HT-29 (cell line): ENCODE data around the gene B4GALT5. TPM values are rescaled to one million over a fixed set of nuclear protein-coding genes. Genes with fewer than 3 reads are reported as not detected.
"Not testable (repeated sequence)": the region's sequence is repeated elsewhere in the genome, so short reads cannot be mapped to it uniquely, and the experiment has no call there.

Source experiments
- DNase-seq: peaks from one replicate; pipeline ENCODE4 v3.0.0-alpha.2; 2015; ENCODE audit warnings: low spot score
- total RNA-seq: library from RNA; depleted of rRNA; stranded (reverse); fragments of >200 nt; shearing (Covaris generic); gene quantifications from 2 replicates; pipeline ENCODE4 v1.2.3, GENCODE V29; 2014; rRNA removed

Gene B4GALT5
- total RNA-seq = 24.1 and 24.5 TPM in 2 replicates

DNA sequence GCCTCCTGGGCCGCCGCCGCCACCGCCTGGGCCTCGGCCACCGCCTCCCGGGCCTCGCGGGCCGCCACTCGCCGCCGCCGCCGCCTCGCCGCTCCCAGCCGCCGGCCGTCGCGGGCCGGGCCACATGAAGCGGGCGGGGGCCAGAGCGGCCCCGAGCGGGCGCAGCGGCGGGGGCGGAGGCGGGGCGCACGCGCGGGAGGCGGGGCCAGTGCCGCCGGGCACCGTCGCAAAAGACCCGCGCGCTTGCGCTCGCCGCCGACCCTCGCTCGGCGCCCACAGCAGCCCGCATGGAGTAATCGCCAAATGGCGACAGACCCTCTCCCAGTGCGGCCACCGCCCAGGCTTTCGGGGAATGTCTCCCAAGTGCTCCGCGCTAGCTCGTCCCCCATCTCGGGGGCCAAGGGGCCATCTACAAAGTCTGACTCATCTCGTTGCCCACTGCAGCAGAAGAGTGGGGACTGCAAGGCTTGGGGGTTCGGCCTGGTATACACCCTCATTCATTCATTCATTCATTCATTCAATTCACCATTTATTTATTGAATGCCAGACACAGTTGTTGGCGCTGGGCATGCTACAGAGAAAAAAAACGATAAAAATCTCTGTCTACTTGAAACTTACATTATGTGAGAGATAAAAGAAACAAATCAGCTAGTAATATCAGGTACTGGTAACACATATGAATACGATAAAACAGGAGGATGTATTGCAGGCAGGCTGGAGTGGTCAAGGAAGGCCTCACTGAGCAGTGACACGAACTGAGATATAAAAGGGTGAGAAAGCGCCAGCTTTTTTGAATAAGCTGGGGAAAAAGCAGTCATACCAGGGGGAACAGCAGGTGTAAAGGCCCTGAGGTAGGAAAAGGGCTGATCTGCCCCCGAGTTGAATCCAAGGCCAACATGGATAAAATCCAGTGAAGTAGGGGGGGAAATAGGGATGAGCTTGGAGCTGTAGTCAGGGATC, at the start of gene B4GALT5:
TSS of gene B4GALT5 (minus strand) at position 126 of the 960 bp plus-strand sequence. CDS start 188 bp downstream, outside the sequence.
- DNase-seq = peak; percentile 77

DNA sequence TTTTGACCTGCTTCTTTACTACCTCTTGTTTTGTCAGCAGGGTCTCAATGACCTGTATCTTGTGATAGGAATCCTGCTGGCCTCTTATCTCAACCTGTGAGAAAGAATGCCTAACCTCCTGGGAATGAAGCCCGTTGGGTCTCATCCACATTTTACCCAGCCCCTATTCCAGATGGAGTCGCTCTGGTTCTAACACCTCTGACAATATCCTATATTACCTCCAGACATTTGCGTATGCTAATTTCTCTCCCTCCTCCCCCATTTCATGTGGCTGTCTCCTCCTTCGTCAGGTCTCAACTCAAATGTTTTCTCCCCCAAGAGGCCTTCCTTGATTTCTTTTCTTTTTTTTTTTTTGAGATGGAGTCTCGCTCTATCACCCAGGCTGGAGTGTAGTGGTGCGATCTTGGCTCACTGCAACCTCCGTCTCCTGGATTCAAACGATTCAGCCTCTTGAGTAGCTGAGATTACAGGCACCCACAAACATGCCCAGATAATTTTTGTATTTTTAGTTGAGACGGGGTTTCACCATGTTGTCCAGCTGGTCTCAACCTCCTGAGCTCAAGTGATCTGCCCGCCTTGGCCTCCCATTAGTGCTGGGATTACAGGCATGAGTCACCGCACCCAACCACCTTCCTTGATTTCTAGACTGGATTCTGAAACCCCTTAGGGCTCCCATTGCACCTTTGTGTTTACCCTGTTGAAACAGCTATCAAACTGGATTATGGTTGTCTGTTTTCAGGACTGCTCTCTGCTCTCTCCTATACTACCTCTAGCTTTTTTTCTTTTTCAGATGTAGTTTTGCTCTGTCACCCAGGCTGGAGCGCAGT, 49.5 kb upstream of the B4GALT5 start:
- no peak for DNase-seq

GRCh38 chr20:49761888-49762287, 48.2 kb upstream of the B4GALT5 start:
- not testable (repeated sequence) for DNase-seq

DNA sequence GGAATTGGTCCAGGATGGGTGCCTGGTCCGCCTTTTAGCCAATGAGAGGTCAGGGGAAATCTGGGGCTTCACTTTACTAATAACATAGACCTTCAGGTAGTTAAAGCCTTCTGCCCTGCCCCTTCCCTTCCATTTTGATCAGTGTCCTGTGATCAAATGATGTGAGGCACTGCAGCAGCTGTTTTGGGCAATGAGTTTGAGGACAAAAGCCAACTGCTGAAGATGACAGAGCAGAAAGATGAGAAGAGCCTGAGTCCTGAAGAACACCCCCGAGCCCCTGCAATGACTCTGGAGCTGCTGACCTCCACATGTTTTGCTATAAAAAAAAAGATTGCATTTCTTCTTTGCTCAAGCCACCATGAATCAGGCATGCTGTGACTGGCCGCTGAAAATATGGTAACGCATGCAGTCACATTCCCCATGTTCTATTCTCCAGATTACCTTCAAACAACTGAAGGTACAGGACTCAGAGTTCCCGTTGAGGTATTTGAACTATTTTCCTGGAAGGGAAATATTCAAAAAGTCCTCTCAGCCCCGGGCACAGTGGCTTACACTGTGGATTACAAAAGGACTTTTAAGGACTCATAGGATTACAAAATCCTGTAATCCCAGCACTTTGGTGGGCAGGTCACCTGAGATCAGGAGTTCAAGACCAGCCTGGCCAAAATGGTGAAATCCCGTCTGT, 45.7 kb upstream of the B4GALT5 start:
- no peak for DNase-seq

- DNase-seq = no peak
These were observed 45.1 kb upstream of the B4GALT5 start for GRCh38 chr20:49758781-49759180.

DNA sequence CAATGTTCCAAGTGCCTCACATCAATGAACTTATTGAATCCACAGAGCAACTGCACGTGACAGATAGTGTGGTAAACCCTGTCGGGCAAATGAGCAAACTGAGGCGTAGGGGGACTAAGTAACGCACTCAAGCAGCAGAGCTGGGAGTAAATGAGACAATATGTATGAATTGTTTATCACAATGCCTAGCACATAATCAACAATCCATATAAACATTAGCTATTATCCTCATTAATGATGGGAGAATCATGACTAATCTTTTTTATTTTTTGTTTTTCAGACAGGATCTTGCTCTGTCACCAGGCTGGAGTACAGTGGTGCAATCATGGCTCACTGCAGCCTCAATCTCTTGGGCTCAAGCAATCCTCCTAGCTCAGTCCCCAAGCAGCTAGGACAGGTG, 43.9 kb upstream of the B4GALT5 start:
- no peak for DNase-seq

- no peak for DNase-seq
These were observed 42.6 kb upstream of the B4GALT5 start for GRCh38 chr20:49756241-49756640.

DNA sequence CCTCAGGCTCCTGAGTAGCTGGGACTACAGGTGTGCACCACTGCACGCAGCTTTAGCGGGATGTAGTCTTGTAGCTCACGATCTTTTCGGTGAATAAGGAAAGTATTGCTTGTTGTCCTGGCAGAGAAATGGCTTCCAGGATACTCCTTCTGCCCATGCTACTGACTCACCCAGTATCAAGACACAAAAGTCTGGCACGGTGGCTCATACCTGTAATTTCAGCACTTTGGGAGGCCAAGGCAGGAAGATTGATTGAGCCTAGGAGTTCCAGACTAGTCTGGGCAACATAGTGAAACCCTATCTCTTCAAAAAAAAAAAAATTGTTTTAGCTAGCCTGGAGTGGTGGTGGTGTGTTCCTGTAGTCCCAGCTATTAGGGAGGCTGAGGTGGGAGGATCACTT, 40.9 kb upstream of the B4GALT5 start:
- DNase-seq = no peak

DNA sequence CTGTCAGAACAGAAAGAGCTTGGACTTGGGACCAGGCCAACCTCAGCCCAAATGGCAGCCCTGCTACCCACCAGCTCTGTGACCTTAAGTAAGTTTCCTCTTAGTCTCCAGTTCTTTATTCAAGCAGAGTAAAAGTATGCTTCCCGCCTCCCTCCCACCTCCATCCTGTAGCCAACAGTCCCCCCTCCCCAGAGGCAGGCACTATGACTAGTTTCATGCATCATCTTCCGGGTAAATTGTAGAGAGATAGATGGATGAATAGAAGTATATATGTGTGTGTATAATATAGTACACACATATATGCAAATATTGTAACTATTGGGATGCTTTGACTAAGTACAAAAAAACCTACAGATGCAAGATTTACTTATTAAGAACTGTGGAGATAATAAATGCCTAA, 39.5 kb upstream of the B4GALT5 start:
- no peak for DNase-seq

DNA sequence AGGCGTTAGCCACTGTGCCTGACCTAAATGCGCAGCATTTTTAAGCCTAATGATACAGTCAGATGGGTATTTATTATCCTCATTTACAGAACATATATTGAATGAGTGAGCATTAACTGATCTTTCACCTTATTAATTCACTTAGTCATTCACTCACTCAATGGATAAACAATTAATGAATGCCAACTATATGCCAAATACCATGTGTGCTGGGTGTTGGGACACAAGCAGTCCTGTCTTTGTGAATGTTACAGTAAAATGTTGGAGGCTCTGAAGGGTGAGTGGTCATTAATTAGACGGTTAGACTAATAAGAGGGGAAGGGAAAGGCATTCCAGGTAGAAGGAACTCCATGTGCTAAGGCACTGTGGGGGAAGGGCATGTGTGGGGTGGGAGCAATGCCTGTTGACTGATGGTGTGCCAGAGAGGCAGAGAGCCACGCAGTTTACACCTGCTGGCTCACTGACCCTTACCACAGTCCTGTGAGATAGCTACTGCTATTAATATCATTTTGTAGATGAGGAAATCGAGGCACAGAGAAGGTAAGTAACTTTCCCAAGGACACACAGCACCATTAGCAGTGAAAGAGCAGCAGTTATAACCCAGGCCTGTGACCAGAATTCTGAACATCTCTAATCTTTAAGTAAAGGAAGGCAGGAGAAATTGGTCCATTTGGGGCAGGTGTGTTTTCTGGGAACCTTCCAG, 38.7 kb upstream of the B4GALT5 start:
- DNase-seq = no peak

DNA sequence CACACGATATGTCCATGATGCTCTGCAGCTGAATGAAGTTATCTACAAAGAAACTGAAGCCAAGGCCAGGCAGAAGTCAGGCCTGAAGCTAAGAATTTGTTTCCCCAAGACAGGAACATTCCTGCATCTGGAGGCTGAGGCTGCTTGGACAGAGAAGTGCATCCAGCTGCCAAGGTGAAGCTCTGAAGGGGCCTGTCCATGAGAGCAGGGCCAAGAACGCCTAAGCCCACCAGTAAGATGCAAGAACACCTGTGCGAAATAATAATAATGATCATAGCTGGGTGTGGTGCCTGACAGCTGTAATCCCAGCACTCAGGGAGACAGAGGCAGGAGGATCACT, 37.7 kb upstream of the B4GALT5 start:
- no peak for DNase-seq

DNA sequence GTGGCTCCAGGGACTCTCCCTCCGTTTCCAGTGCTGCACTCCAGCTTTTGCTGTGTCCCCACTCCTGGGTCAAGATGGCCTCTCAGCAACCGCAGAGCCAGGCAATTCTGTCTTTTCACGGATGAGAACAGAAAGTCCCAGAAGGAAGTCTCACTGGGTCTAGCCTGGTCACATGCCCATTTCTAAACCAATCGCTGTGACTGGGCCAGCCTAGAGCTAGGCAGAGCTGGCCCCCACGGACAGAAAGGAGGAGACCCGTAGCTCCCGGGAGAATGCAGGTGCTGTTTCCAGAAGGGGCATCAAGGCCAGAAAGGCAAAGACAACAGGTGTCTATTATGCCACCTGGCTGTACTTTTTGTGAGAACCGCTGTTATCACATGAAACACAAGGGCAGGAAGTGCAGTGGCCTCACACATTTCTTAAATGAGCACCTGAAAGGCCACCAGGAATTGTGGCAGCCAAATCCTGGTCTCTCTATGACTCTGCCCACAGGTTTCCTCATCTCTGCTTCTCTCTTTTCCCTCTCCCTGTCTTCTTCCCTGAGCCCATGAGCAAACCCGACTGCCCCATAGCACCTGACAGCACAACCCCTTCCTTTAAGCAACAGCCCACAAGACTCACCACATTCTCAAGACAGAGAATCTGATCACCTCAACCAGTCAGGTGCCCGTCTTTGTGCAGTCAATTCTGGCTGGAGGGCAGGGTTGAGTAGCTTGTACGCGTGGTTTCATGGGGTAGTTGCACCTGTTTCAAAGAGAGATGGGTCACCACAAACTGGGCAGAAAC, 37.1 kb upstream of the B4GALT5 start:
- DNase-seq = no peak

GRCh38 chr20:49749625-49750024, 35.9 kb upstream of the B4GALT5 start:
- DNase-seq = no peak

DNA sequence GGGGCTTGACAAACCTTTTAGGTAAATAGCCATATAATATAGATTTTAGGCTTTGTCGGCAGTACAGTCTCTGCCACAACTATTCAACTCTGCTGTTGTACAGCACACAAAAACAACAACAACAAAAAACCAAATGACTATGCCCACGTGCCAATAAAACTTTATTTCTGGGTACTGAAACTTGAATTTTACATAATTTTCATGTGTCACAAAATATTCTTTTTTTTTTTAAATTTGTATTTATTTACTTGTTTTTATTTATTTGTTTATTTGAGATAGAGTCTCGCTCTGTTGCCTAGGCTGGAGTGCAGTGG, 34.8 kb upstream of the B4GALT5 start:
- no peak for DNase-seq

- no peak for DNase-seq
These were observed 34.2 kb upstream of the B4GALT5 start for GRCh38 chr20:49747707-49748524.

- DNase-seq = no peak
These were observed 29.3 kb upstream of the B4GALT5 start for GRCh38 chr20:49742948-49743347.

- no peak for DNase-seq
These were observed 28.3 kb upstream of the B4GALT5 start for GRCh38 chr20:49741977-49742376.

- DNase-seq = no peak
These were observed 27.1 kb upstream of the B4GALT5 start for GRCh38 chr20:49740807-49741206.

- DNase-seq = no peak
These were observed 25.4 kb upstream of the B4GALT5 start for GRCh38 chr20:49739042-49739441.

- DNase-seq = no peak
These were observed 23.6 kb upstream of the B4GALT5 start for GRCh38 chr20:49737260-49737659.
